HepG2 (cell line): ENCODE data around the gene TNRC18. TPM values are rescaled to one million over a fixed set of nuclear protein-coding genes. Genes with fewer than 3 reads are reported as not detected.

Experiments used
- ATAD3A ChIP-seq: sonication (generic); formaldehyde crosslinking; IDR thresholded peaks from 2 replicates; pipeline ENCODE4 v1.4.0; 2020; ENCODE audit warnings: missing genetic modification reagents
- EEA1 ChIP-seq: sonication (generic); formaldehyde crosslinking; IDR thresholded peaks from 2 replicates; pipeline ENCODE4 v1.5.1; 2020; ENCODE audit warnings: mild to moderate bottlenecking, missing genetic modification reagents, borderline replicate concordance
- ELF1 ChIP-seq: sonication (generic); formaldehyde crosslinking; IDR thresholded peaks from 2 replicates; pipeline ENCODE4 v1.4.0; 2020; ENCODE audit warnings: missing genetic modification reagents
- GTF2F1 ChIP-seq: fragments of 150-350 bp; IDR thresholded peaks from 2 replicates; pipeline ENCODE4 v1.6.1; 2014; ENCODE audit warnings: low read length
- GZF1 ChIP-seq: sonication (generic); formaldehyde crosslinking; IDR thresholded peaks from 2 replicates; pipeline ENCODE4 v1.5.1; 2020; ENCODE audit warnings: mild to moderate bottlenecking, missing genetic modification reagents
- HOXA5 ChIP-seq: sonication (generic); formaldehyde crosslinking; IDR thresholded peaks from 2 replicates; pipeline ENCODE4 v1.4.0; 2020; ENCODE audit warnings: missing genetic modification reagents
- ISX ChIP-seq: sonication (generic); formaldehyde crosslinking; conservative IDR thresholded peaks from 2 replicates; pipeline ENCODE4 v1.5.0; 2020; ENCODE audit warnings: missing genetic modification reagents
- KAT8 ChIP-seq: IDR thresholded peaks from 2 replicates; pipeline ENCODE4 v1.6.1; 2016; ENCODE audit warnings: missing genetic modification reagents, missing compliant biosample characterization
- PLRG1 ChIP-seq: fragments of 450-650 bp; conservative IDR thresholded peaks from 2 replicates; pipeline ENCODE4 v1.6.1; 2016
- SKI ChIP-seq: fragments of 450-650 bp; IDR thresholded peaks from one replicate; pipeline ENCODE4 v1.6.1; 2018; ENCODE audit warnings: mild to moderate bottlenecking; ENCODE audit not compliant: partially characterized antibody
- SP4 ChIP-seq: sonication (generic); formaldehyde crosslinking; IDR thresholded peaks from 2 replicates; pipeline ENCODE4 v1.8.1; 2023; ENCODE audit warnings: mild to moderate bottlenecking, missing genetic modification reagents
- TOPORS ChIP-seq: sonication (generic); formaldehyde crosslinking; IDR thresholded peaks from 2 replicates; pipeline ENCODE4 v1.8.0; 2023; ENCODE audit warnings: mild to moderate bottlenecking, missing genetic modification reagents
- ZNF354B ChIP-seq: sonication (generic); formaldehyde crosslinking; IDR thresholded peaks from 2 replicates; pipeline ENCODE4 v1.8.0; 2022; ENCODE audit warnings: mild to moderate bottlenecking, missing genetic modification reagents
- ZNF564 ChIP-seq: sonication (generic); formaldehyde crosslinking; IDR thresholded peaks from 2 replicates; pipeline ENCODE4 v1.8.1; 2023; ENCODE audit warnings: mild to moderate bottlenecking, missing genetic modification reagents
- ZNF670 ChIP-seq: sonication (generic); formaldehyde crosslinking; IDR thresholded peaks from 2 replicates; pipeline ENCODE4 v1.8.0; 2022; ENCODE audit warnings: mild to moderate bottlenecking, missing genetic modification reagents, borderline replicate concordance
- ZNF746 ChIP-seq: sonication (generic); formaldehyde crosslinking; IDR thresholded peaks from 2 replicates; pipeline ENCODE4 v1.8.0; 2022; ENCODE audit warnings: mild to moderate bottlenecking, missing genetic modification reagents
- ZZZ3 ChIP-seq: sonication (generic); formaldehyde crosslinking; IDR thresholded peaks from 2 replicates; pipeline ENCODE4 v1.4.0; 2020; ENCODE audit warnings: missing genetic modification reagents, mild to moderate bottlenecking, borderline replicate concordance
- polyA plus RNA-seq, 8 experiments: library from polyadenylated mRNA; depleted of rRNA in 3 of 8; stranded (reverse) in 7 of 8; unstranded in 1 of 8; fragments of >200 nt; fragmentation: Illumina TruSeq in 4 of 8; extraction: Trizol in 4 of 8; gene quantifications; 2 replicates each; pipeline versions ENCODE4 v1.2.1 to v1.2.3, GENCODE V29; 2011 to 2016; ENCODE audit warnings: low read depth in 4 of 8, missing spikeins in 1 of 8, mixed read lengths in 1 of 8; ENCODE audit not compliant: insufficient read depth in 1 of 8
- total RNA-seq, 5 experiments: library from RNA; depleted of rRNA; stranded (reverse); fragments of >200 nt; fragmentation: Illumina TruSeq; extraction: Trizol; gene quantifications; 2 replicates each; pipeline ENCODE4 v1.2.3, GENCODE V29; 2016; ENCODE audit warnings: low read depth in 1 of 5
- TF ChIP-seq, protein P1 (sequence below): sonication (generic); formaldehyde crosslinking; IDR thresholded peaks from 2 replicates; pipeline ENCODE4 v1.5.1; 2020; ENCODE audit warnings: mild to moderate bottlenecking, missing genetic modification reagents
- TF ChIP-seq, protein P2 (sequence below): sonication (generic); formaldehyde crosslinking; IDR thresholded peaks from 2 replicates; pipeline ENCODE4 v1.4.0; 2020; ENCODE audit warnings: missing genetic modification reagents, mild to moderate bottlenecking, borderline replicate concordance
- TF ChIP-seq, protein P3 (sequence below), 2 experiments: fragments of 450-650 bp in 1 of 2; sonication (generic) in 1 of 2; formaldehyde crosslinking; IDR thresholded peaks; 2 replicates each; pipeline versions ENCODE4 v1.5.0 to v1.8.0; 2020 to 2022; ENCODE audit warnings: mild to moderate bottlenecking in 1 of 2, missing genetic modification reagents in 1 of 2
- TF ChIP-seq, protein P4 (sequence below): IDR thresholded peaks from 2 replicates; pipeline ENCODE4 v1.6.1; 2016; ENCODE audit warnings: missing genetic modification reagents, missing compliant biosample characterization
- TF ChIP-seq, protein P5 (sequence below): sonication (generic); formaldehyde crosslinking; IDR thresholded peaks from 2 replicates; pipeline ENCODE4 v1.4.0; 2020; ENCODE audit warnings: missing genetic modification reagents

Gene TNRC18
- total and polyA plus RNA-seq, 2 of the 13 experiments (the other 11 are each of a cell fraction or from before 2014, with no cell fraction given), result 11.7 to 17.4 TPM

DNA sequence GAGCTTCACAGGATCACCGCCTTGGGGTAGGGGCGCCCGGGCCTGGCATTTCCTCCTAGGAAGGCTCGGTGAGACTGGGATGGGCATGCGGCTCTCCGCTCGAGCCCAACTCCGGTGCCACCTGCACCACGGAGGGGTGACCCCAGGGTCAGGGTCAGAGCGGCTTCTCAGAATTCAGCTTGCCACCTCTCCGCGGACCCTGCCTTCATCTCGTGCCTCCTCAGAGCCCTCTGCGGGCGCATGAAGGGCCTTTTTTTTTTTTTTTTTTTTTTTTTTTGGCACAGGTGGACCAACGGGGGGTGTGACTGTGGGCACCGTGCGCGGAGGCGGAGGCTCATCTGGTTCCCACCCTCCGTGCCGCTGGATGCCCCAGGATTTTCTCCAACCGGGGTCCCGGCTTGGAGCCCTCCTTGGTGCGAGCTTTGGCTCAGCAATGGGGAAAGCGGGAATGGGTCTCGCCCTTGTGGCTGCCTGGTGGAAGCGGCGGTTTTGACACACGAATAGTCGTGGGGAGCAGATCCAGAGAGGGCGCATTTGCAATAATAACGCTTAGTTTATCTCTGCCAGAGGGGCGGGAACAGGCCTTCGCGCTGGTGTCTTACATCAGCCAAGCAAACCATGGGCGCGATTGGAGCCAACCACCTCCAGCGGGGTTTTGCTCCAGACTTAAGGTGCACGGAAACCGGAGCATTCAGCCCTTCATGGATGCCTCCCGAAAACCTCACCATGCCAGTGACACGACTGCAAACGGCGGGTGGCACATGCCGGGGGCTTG lies 5.0 kb upstream of the TNRC18 start (continued):
- TF ChIP-seq EEA1, result 0 out of 2 replicates have a peak, but pooled peaks have one; percentile 5
- TF ChIP-seq SP4, result no peak; the same call in 1 of the 2 replicates
- no peak for TF ChIP-seq GZF1 (CRISPR knock-in tag)
- TF ChIP-seq, protein P1, sequence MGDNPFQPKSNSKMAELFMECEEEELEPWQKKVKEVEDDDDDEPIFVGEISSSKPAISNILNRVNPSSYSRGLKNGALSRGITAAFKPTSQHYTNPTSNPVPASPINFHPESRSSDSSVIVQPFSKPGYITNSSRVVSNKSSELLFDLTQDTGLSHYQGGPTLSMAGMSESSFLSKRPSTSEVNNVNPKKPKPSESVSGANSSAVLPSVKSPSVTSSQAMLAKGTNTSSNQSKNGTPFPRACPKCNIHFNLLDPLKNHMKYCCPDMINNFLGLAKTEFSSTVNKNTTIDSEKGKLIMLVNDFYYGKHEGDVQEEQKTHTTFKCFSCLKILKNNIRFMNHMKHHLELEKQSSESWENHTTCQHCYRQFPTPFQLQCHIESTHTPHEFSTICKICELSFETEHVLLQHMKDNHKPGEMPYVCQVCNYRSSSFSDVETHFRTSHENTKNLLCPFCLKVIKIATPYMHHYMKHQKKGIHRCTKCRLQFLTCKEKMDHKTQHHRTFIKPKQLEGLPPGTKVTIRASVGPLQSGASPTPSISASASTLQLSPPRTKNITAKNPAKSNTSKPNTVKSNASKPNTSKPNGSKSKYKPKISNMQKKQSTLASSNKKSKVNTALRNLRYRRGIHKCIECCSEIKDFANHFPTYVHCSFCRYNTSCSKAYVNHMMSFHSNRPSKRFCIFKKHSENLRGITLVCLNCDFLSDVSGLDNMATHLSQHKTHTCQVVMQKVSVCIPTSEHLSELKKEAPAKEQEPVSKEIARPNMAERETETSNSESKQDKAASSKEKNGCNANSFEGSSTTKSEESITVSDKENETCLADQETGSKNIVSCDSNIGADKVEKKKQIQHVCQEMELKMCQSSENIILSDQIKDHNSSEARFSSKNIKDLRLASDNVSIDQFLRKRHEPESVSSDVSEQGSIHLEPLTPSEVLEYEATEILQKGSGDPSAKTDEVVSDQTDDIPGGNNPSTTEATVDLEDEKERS (CRISPR knock-in tag), result 0 out of 2 replicates have a peak, but pooled peaks have one; percentile 16
- TF ChIP-seq, protein P2, sequence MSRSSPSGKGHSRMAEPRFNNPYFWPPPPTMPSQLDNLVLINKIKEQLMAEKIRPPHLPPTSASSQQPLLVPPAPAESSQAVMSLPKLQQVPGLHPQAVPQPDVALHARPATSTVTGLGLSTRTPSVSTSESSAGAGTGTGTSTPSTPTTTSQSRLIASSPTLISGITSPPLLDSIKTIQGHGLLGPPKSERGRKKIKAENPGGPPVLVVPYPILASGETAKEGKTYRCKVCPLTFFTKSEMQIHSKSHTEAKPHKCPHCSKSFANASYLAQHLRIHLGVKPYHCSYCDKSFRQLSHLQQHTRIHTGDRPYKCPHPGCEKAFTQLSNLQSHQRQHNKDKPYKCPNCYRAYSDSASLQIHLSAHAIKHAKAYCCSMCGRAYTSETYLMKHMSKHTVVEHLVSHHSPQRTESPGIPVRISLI (CRISPR knock-in tag), result peak; percentile 74
- no peak for TF ChIP-seq ELF1 (CRISPR knock-in tag)
- no peak for TF ChIP-seq GTF2F1
- no peak for TF ChIP-seq TOPORS (CRISPR knock-in tag)
- no peak for TF ChIP-seq ISX (CRISPR knock-in tag)
- TF ChIP-seq, protein P3, sequence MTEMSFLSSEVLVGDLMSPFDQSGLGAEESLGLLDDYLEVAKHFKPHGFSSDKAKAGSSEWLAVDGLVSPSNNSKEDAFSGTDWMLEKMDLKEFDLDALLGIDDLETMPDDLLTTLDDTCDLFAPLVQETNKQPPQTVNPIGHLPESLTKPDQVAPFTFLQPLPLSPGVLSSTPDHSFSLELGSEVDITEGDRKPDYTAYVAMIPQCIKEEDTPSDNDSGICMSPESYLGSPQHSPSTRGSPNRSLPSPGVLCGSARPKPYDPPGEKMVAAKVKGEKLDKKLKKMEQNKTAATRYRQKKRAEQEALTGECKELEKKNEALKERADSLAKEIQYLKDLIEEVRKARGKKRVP (CRISPR knock-in tag; IDR thresholded peaks at IDR 0.05), result peak in 1 of 2 experiments; percentile 92; a peak in 2 of 4 replicates
- 0 out of 2 replicates have a peak, but pooled peaks have one; percentile 51 for TF ChIP-seq HOXA5 (CRISPR knock-in tag)
- TF ChIP-seq ZZZ3, result no peak
- no peak for TF ChIP-seq SKI
- peak; percentile 26; the same call in 1 of the 2 replicates for TF ChIP-seq ZNF564 (CRISPR knock-in tag)
- TF ChIP-seq ZNF354B (CRISPR knock-in tag), result no peak
- TF ChIP-seq ATAD3A, result no peak
- 0 out of 2 replicates have a peak, but pooled peaks have one; percentile 25 for TF ChIP-seq ZNF670 (CRISPR knock-in tag)
- no peak for TF ChIP-seq KAT8 (CRISPR knock-in tag)
- TF ChIP-seq, protein P4, sequence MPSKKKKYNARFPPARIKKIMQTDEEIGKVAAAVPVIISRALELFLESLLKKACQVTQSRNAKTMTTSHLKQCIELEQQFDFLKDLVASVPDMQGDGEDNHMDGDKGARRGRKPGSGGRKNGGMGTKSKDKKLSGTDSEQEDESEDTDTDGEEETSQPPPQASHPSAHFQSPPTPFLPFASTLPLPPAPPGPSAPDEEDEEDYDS (CRISPR knock-in tag), result no peak
- TF ChIP-seq, protein P5, sequence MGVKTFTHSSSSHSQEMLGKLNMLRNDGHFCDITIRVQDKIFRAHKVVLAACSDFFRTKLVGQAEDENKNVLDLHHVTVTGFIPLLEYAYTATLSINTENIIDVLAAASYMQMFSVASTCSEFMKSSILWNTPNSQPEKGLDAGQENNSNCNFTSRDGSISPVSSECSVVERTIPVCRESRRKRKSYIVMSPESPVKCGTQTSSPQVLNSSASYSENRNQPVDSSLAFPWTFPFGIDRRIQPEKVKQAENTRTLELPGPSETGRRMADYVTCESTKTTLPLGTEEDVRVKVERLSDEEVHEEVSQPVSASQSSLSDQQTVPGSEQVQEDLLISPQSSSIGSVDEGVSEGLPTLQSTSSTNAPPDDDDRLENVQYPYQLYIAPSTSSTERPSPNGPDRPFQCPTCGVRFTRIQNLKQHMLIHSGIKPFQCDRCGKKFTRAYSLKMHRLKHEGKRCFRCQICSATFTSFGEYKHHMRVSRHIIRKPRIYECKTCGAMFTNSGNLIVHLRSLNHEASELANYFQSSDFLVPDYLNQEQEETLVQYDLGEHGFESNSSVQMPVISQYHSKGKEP (CRISPR knock-in tag), result no peak
- no peak for TF ChIP-seq PLRG1
- TF ChIP-seq ZNF746 (CRISPR knock-in tag), result no peak
